22Rv1 (cell line): ENCODE measurements around the gene KIF6.

Experiments
- ZFX ChIP-seq: fragments of 450-650 bp; IDR thresholded peaks from 2 replicates; pipeline ENCODE4 v1.6.1; 2017; ENCODE audit warnings: antibody characterized with exemption, borderline replicate concordance
- TF ChIP-seq, protein P1 (sequence below): fragments of 450-650 bp; IDR thresholded peaks from 2 replicates; pipeline ENCODE4 v1.5.1; 2017; ENCODE audit warnings: mild to moderate bottlenecking

DNA sequence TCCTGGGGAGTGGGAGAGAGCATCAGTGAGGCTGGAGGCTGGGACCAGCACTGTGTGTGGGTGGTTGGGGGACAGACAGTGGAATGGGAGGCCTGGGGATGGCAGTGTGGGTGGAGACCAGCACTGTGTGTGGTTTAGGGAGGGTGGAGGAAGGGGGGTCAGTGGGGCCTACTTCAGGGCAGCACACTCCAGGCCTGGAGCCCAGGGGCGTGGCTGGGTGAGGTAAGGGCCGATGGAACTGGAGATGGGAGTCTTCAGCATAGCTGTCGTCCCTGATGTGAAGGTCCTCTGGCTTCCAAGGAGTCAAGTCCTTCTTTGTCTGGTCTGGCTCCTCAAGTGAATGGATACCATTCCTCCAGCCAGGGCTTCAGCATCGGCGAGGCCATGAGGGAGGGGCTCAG is 429.6 kb downstream of the KIF6 start:
- TF ChIP-seq, protein P1, sequence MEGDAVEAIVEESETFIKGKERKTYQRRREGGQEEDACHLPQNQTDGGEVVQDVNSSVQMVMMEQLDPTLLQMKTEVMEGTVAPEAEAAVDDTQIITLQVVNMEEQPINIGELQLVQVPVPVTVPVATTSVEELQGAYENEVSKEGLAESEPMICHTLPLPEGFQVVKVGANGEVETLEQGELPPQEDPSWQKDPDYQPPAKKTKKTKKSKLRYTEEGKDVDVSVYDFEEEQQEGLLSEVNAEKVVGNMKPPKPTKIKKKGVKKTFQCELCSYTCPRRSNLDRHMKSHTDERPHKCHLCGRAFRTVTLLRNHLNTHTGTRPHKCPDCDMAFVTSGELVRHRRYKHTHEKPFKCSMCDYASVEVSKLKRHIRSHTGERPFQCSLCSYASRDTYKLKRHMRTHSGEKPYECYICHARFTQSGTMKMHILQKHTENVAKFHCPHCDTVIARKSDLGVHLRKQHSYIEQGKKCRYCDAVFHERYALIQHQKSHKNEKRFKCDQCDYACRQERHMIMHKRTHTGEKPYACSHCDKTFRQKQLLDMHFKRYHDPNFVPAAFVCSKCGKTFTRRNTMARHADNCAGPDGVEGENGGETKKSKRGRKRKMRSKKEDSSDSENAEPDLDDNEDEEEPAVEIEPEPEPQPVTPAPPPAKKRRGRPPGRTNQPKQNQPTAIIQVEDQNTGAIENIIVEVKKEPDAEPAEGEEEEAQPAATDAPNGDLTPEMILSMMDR = no peak
- no peak for TF ChIP-seq ZFX
